H9 (cell line): ENCODE results near the gene SNORC. TPM values are rescaled to one million over a fixed set of nuclear protein-coding genes. Genes with fewer than 3 reads are reported as not detected.

Experiments
- DNase-seq: peaks from one replicate; pipeline ENCODE4 v3.0.0-alpha.2; 2017
- H2AFZ ChIP-seq: one replicate; pipeline ENCODE4 v1.6.1; 2013; ENCODE audit warnings: mild to moderate bottlenecking, low read length, control low read depth, moderate library complexity
- H2AK5ac ChIP-seq: 2 replicates; pipeline ENCODE4 v1.6.1; 2013; ENCODE audit warnings: low read length, control low read depth, mixed read lengths; ENCODE audit not compliant: insufficient read length
- H2BK120ac ChIP-seq: one replicate; pipeline ENCODE4 v1.6.1; 2013; ENCODE audit warnings: low read depth, mild to moderate bottlenecking, low read length, control low read depth, inconsistent platforms; ENCODE audit not compliant: poor library complexity, severe bottlenecking
- H2BK12ac ChIP-seq: 2 replicates; pipeline ENCODE4 v1.6.1; 2013; ENCODE audit warnings: low read length, control low read depth, mixed read lengths, low read depth; ENCODE audit not compliant: insufficient read length
- H2BK15ac ChIP-seq: 2 replicates; pipeline ENCODE4 v1.6.1; 2013; ENCODE audit warnings: low read depth, low read length, control low read depth
- H2BK20ac ChIP-seq: one replicate; pipeline ENCODE4 v1.6.1; 2013; ENCODE audit warnings: low read depth, mild to moderate bottlenecking, low read length, control low read depth, inconsistent platforms; ENCODE audit not compliant: poor library complexity, severe bottlenecking
- H2BK5ac ChIP-seq: 2 replicates; pipeline ENCODE4 v1.6.1; 2013; ENCODE audit warnings: low read length, control low read depth, mixed read lengths; ENCODE audit not compliant: insufficient read length
- H3K14ac ChIP-seq: 2 replicates; pipeline ENCODE4 v1.6.1; 2013; ENCODE audit warnings: low read length, control low read depth; ENCODE audit not compliant: insufficient read depth
- H3K18ac ChIP-seq: 2 replicates; pipeline ENCODE4 v1.6.1; 2013; ENCODE audit warnings: low read depth, mild to moderate bottlenecking, mixed read lengths, low read length, control low read depth; ENCODE audit not compliant: insufficient read length
- H3K23ac ChIP-seq: 2 replicates; pipeline ENCODE4 v1.6.1; 2013; ENCODE audit warnings: low read length, control low read depth, mixed read lengths, low read depth; ENCODE audit not compliant: insufficient read length
- H3K23me2 ChIP-seq: 2 replicates; pipeline ENCODE4 v1.6.1; 2013; ENCODE audit warnings: low read depth, mild to moderate bottlenecking, mixed read lengths, low read length, control low read depth; ENCODE audit not compliant: insufficient read length, poor library complexity, severe bottlenecking
- H3K27ac ChIP-seq: 2 replicates; pipeline ENCODE4 v1.5.1; 2013; ENCODE audit warnings: low read length, control low read depth, mixed read lengths, low read depth; ENCODE audit not compliant: insufficient read length
- H3K27me3 ChIP-seq: 2 replicates; pipeline ENCODE4 v1.6.1; 2013; ENCODE audit warnings: low read length, control low read depth, inconsistent platforms; ENCODE audit not compliant: insufficient read depth
- H3K4ac ChIP-seq: 2 replicates; pipeline ENCODE4 v1.6.1; 2013; ENCODE audit warnings: low read depth, mild to moderate bottlenecking, control low read depth, inconsistent platforms, low read length, moderate library complexity
- H3K4me1 ChIP-seq: 2 replicates; pipeline ENCODE4 v1.6.1; 2013; ENCODE audit warnings: low read length, control low read depth, inconsistent platforms; ENCODE audit not compliant: insufficient read depth
- H3K4me2 ChIP-seq: 2 replicates; pipeline ENCODE4 v1.6.1; 2013; ENCODE audit warnings: low read length, control low read depth, mixed read lengths; ENCODE audit not compliant: insufficient read length, insufficient read depth
- H3K56ac ChIP-seq: 2 replicates; pipeline ENCODE4 v1.6.1; 2013; ENCODE audit warnings: low read depth, mild to moderate bottlenecking, mixed read lengths, low read length, control low read depth; ENCODE audit not compliant: insufficient read length
- H3K79me1 ChIP-seq: 2 replicates; pipeline ENCODE4 v1.6.1; 2013; ENCODE audit warnings: low read depth, mild to moderate bottlenecking, moderate library complexity, low read length, control low read depth, inconsistent platforms; ENCODE audit not compliant: insufficient read depth, poor library complexity, severe bottlenecking
- H3K79me2 ChIP-seq: 2 replicates; pipeline ENCODE4 v1.6.1; 2013; ENCODE audit warnings: low read length, control low read depth, inconsistent platforms; ENCODE audit not compliant: insufficient read depth
- H3K9ac ChIP-seq: 2 replicates; pipeline ENCODE4 v1.6.1; 2013; ENCODE audit warnings: low read length, control low read depth, mixed read lengths; ENCODE audit not compliant: insufficient read length; ENCODE audit errors: extremely low read depth
- H3K9me3 ChIP-seq: one replicate; pipeline ENCODE4 v1.6.1; 2013; ENCODE audit warnings: low read depth, low read length, inconsistent platforms; ENCODE audit not compliant: control insufficient read depth
- H3T11ph ChIP-seq: one replicate; pipeline ENCODE4 v1.6.1; 2013; ENCODE audit warnings: mild to moderate bottlenecking, low read length, control low read depth, inconsistent platforms
- H4K20me1 ChIP-seq: one replicate; pipeline ENCODE4 v1.6.1; 2013; ENCODE audit not compliant: control insufficient read depth, insufficient read length, insufficient read depth
- H4K5ac ChIP-seq: 2 replicates; pipeline ENCODE4 v1.6.1; 2013; ENCODE audit warnings: low read depth, mild to moderate bottlenecking, mixed read lengths, low read length, control low read depth; ENCODE audit not compliant: insufficient read length
- H4K8ac ChIP-seq: replicated peaks from 2 replicates; pipeline ENCODE4 v1.6.1; 2013; ENCODE audit warnings: low read length, control low read depth, mixed read lengths, low read depth; ENCODE audit not compliant: insufficient read length
- H4K91ac ChIP-seq: 2 replicates; pipeline ENCODE4 v1.6.1; 2013; ENCODE audit warnings: low read depth, mild to moderate bottlenecking, moderate library complexity, mixed read lengths, low read length, control low read depth; ENCODE audit not compliant: insufficient read length
- H3K27ac Mint-ChIP-seq, 3 experiments: 2 replicates in 2 of 3; 3 replicates in 1 of 3; pipeline ENCODE4 v1.8.0; 2020 to 2021; ENCODE audit warnings: mixed read lengths in 3 of 3, mild to moderate bottlenecking in 1 of 3, moderate library complexity in 1 of 3
- H3K27me3 Mint-ChIP-seq: 2 replicates; pipeline ENCODE4 v1.8.0; 2021; ENCODE audit warnings: low read depth, mild to moderate bottlenecking, moderate library complexity, mixed read lengths
- H3K36me3 Mint-ChIP-seq, 3 experiments: 2 replicates in 2 of 3; 3 replicates in 1 of 3; pipeline ENCODE4 v1.8.0; 2020 to 2021; ENCODE audit warnings: low read depth in 3 of 3, mixed read lengths in 3 of 3; ENCODE audit not compliant: insufficient read depth in 1 of 3
- H3K4me1 Mint-ChIP-seq, 2 experiments: 2 replicates each; pipeline ENCODE4 v1.8.0; 2020; ENCODE audit warnings: mixed read lengths in 2 of 2
- H3K4me3 Mint-ChIP-seq, 2 experiments: 2 replicates in 1 of 2; 3 replicates in 1 of 2; pipeline ENCODE4 v1.8.0; 2020 to 2021; ENCODE audit warnings: mild to moderate bottlenecking in 2 of 2, mixed read lengths in 2 of 2, moderate library complexity in 1 of 2
- H3K9me3 Mint-ChIP-seq, 2 experiments: 2 replicates in 1 of 2; 3 replicates in 1 of 2; pipeline ENCODE4 v1.8.0; 2020; ENCODE audit warnings: mild to moderate bottlenecking in 2 of 2, mixed read lengths in 2 of 2, moderate library complexity in 1 of 2
- WGBS: extraction: QIAGEN DNeasy Blood & Tissue Kit; methylation state at CpG from one replicate; pipeline ENCODE4 v1.1.7; 2013; ENCODE audit warnings: missing lambda C conversion rate, low lambda C conversion rate, mixed read lengths; ENCODE audit not compliant: insufficient read length; ENCODE audit errors: extremely low coverage; 5-methylcytosine and 5-hydroxymethylcytosine counted together
- total RNA-seq: library from RNA; stranded (reverse); gene quantifications from 2 replicates; pipeline ENCODE4 v1.2.1, GENCODE V29; 2021
- TF ChIP-seq, protein P1 (sequence below): fragments of 200-600 bp; sonication (generic); conservative IDR thresholded peaks from 3 replicates; pipeline ENCODE4 v1.8.0; 2021; ENCODE audit warnings: antibody characterized with exemption, mild to moderate bottlenecking

SNORC gene
- total RNA-seq, 1 experiment from 2014 or later: 1.1 TPM

DNA sequence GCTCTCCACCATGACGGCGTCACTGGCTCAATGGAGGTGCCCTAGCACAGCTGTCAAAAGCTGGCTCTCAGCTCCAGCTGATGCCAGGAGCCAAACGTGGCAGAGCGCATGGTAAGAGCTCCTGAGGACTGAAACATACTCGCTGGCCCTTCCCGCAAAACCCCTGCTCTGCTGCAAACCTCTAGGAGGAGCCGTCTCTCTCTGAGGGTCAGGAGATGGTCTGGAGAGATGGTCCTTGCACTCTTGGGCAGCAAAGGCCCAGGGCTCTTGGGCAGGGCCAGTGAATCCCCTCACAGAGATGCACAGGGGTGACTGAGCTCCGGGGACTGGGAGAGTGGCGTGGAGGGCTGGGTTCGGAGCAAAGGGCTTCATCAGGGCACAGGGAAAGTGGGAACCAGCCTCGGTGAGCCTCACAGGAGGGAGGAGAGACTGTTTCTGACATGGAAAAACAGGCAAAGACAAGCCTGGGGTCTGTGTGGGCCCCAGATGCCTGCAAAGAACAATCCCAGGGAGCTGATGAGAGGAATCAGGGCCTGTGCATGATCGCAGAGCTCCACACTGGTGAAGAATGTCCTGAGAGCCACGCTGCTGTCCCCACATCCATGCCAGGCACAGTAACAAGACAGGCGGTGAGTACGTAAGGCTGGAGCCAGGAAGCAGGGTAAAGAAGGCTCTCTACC is 17.2 kb downstream of the SNORC start:
- Histone ChIP-seq H4K91ac (no peak overlapping the region), H2BK20ac (no peak overlapping the region), H2AK5ac (no peak overlapping the region), H3K4me1 (no peaks in the 10 kb centered on the region; the same call in 1 of the 2 replicates), H2AFZ (no peak overlapping the region), H3K9ac (no peak overlapping the region), H2BK15ac (no peak overlapping the region), H4K5ac (no peak overlapping the region), H2BK5ac (no peak overlapping the region), H3K79me1 (no peaks in the 10 kb centered on the region), H3K56ac (no peak overlapping the region), H3K23ac (no peak overlapping the region), H3K9me3 (no peaks in the 10 kb centered on the region), H2BK120ac (no peak overlapping the region), H3K4me2 (no peak overlapping the region), H3K79me2 (no peaks in the 10 kb centered on the region), H4K20me1 (no peaks in the 10 kb centered on the region), H3K14ac (no peak overlapping the region), H3K4ac (no peak overlapping the region), H4K8ac (no peak overlapping the region), H3K27me3 (no peaks in the 10 kb centered on the region), H2BK12ac (no peak overlapping the region), H3K23me2 (no peaks in the 10 kb centered on the region), H3K18ac (no peak overlapping the region), H3K27ac (no peak overlapping the region), H3T11ph (no peak overlapping the region)
- Mint-ChIP-seq H3K4me1 (peaks cover 19 to 23% of the 10 kb centered on the region in 2 experiments), H3K4me3 (no peak overlapping the region; a peak in 1 of 5 replicates), H3K9me3 (peaks cover 0 to 2% of the 10 kb centered on the region in 2 experiments; a peak in 2 of 5 replicates), H3K27me3 (peaks cover 25% of the 10 kb centered on the region), H3K36me3 (no peaks in the 10 kb centered on the region; a peak in 2 of 7 replicates), H3K27ac (peak overlapping the region in 1 of 3 experiments; percentile 71; a peak in 3 of 7 replicates)
- TF ChIP-seq, protein P1, sequence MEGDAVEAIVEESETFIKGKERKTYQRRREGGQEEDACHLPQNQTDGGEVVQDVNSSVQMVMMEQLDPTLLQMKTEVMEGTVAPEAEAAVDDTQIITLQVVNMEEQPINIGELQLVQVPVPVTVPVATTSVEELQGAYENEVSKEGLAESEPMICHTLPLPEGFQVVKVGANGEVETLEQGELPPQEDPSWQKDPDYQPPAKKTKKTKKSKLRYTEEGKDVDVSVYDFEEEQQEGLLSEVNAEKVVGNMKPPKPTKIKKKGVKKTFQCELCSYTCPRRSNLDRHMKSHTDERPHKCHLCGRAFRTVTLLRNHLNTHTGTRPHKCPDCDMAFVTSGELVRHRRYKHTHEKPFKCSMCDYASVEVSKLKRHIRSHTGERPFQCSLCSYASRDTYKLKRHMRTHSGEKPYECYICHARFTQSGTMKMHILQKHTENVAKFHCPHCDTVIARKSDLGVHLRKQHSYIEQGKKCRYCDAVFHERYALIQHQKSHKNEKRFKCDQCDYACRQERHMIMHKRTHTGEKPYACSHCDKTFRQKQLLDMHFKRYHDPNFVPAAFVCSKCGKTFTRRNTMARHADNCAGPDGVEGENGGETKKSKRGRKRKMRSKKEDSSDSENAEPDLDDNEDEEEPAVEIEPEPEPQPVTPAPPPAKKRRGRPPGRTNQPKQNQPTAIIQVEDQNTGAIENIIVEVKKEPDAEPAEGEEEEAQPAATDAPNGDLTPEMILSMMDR: peak; percentile 56
- DNase-seq: peak; percentile 58
- WGBS: no CpG with 5 or more reads among the region's 15 CpGs
